CD14-positive monocyte (primary cell): Measurements from ENCODE around the gene NAA40. TPM values are rescaled to one million over a fixed set of nuclear protein-coding genes. Genes with fewer than 3 reads are reported as not detected.
A peak's percentile ranks its signal among the peaks of the same experiment; 100 is the strongest.

Experiments
- DNase-seq, 3 donors: peaks; one replicate each; pipeline ENCODE4 v3.0.0-alpha.2; 2011 to 2022
- H2AFZ ChIP-seq: 2 replicates; pipeline ENCODE4 v1.6.0; 2012; ENCODE audit warnings: mild to moderate bottlenecking, low read depth, low read length, inconsistent platforms; ENCODE audit not compliant: insufficient read depth, poor library complexity, severe bottlenecking
- H3K27ac ChIP-seq, 2 donors: 1 replicate in 1 of 2; 2 replicates in 1 of 2; pipeline ENCODE4 v1.5.1; 2012 to 2013; ENCODE audit warnings: low read length in 2 of 2, control low read depth in 1 of 2, inconsistent platforms in 1 of 2, low read depth in 1 of 2, mild to moderate bottlenecking in 1 of 2
- H3K27me3 ChIP-seq, 2 donors: one replicate each; pipeline versions ENCODE4 v1.6.0 to v1.6.1; 2011 to 2013; ENCODE audit warnings: low read length in 2 of 2; ENCODE audit not compliant: control insufficient read depth in 2 of 2, insufficient read depth in 2 of 2
- H3K36me3 ChIP-seq, 2 donors: replicated peaks in 1 of 2; 1 replicate in 1 of 2; 2 replicates in 1 of 2; pipeline versions ENCODE4 v1.5.1 to v1.6.1; 2012 to 2013; ENCODE audit warnings: low read length in 2 of 2, control low read depth in 1 of 2, inconsistent platforms in 1 of 2, mild to moderate bottlenecking in 1 of 2; ENCODE audit not compliant: insufficient read depth in 2 of 2, control insufficient read depth in 1 of 2
- H3K4me1 ChIP-seq, 2 donors: 1 replicate in 1 of 2; 2 replicates in 1 of 2; pipeline versions ENCODE4 v1.5.1 to v1.6.1; 2012 to 2013; ENCODE audit warnings: low read length in 2 of 2, control low read depth in 1 of 2, inconsistent platforms in 1 of 2, mild to moderate bottlenecking in 1 of 2, moderate library complexity in 1 of 2; ENCODE audit not compliant: insufficient read depth in 2 of 2, control insufficient read depth in 1 of 2
- H3K4me2 ChIP-seq: replicated peaks from 2 replicates; pipeline ENCODE3; 2012; ENCODE audit warnings: low read length, moderate library complexity, mild to moderate bottlenecking; ENCODE audit not compliant: poor library complexity, severe bottlenecking; ENCODE audit errors: extremely low read depth
- H3K4me3 ChIP-seq, 3 experiments: fragments of 200-600 bp in 1 of 3; sonication (generic) in 1 of 3; replicated peaks in 1 of 3; 1 replicate in 2 of 3; 2 replicates in 1 of 3; pipeline ENCODE4 v1.5.1; 2011 to 2013; ENCODE audit warnings: low read length in 3 of 3, mild to moderate bottlenecking in 3 of 3, control low read depth in 2 of 3, low read depth in 2 of 3, inconsistent platforms in 1 of 3, moderate library complexity in 1 of 3
- H3K79me2 ChIP-seq: 2 replicates; pipeline ENCODE4 v1.6.0; 2012; ENCODE audit warnings: mild to moderate bottlenecking, control low read depth, inconsistent platforms, low read length, moderate library complexity; ENCODE audit not compliant: insufficient read depth
- H3K9ac ChIP-seq: 2 replicates; pipeline ENCODE4 v1.6.0; 2017; ENCODE audit warnings: low read length, mild to moderate bottlenecking; ENCODE audit not compliant: insufficient read depth, poor library complexity, severe bottlenecking
- H3K9me3 ChIP-seq, 2 donors: replicated peaks in 1 of 2; 1 replicate in 1 of 2; 2 replicates in 1 of 2; pipeline versions ENCODE4 v1.5.1 to v1.6.1; 2012 to 2013; ENCODE audit warnings: low read length in 2 of 2, control low read depth in 1 of 2; ENCODE audit not compliant: control insufficient read depth in 1 of 2, insufficient read depth in 1 of 2
- H4K20me1 ChIP-seq: 2 replicates; pipeline ENCODE4 v1.6.0; 2012; ENCODE audit warnings: mild to moderate bottlenecking, low read length, control low read depth, moderate library complexity; ENCODE audit not compliant: insufficient read depth
- H3K27ac Mint-ChIP-seq, 7 donors: one replicate each; pipeline ENCODE4 v1.8.0; 2020; ENCODE audit warnings: mild to moderate bottlenecking in 7 of 7, mixed read lengths in 7 of 7, moderate library complexity in 6 of 7, inconsistent platforms in 2 of 7
- H3K27me3 Mint-ChIP-seq, 3 donors: one replicate each; pipeline ENCODE4 v1.8.0; 2021 to 2022; ENCODE audit warnings: low read depth in 3 of 3, mild to moderate bottlenecking in 3 of 3, mixed read lengths in 3 of 3, moderate library complexity in 3 of 3, inconsistent platforms in 1 of 3
- H3K36me3 Mint-ChIP-seq, 2 donors: one replicate each; pipeline ENCODE4 v1.8.0; 2020; ENCODE audit warnings: mixed read lengths in 2 of 2, inconsistent platforms in 1 of 2, mild to moderate bottlenecking in 1 of 2
- H3K4me1 Mint-ChIP-seq: one replicate; pipeline ENCODE4 v1.8.0; 2020; ENCODE audit warnings: mild to moderate bottlenecking, mixed read lengths
- H3K4me3 Mint-ChIP-seq, 2 donors: one replicate each; pipeline ENCODE4 v1.8.0; 2020; ENCODE audit warnings: mild to moderate bottlenecking in 2 of 2, mixed read lengths in 2 of 2, moderate library complexity in 1 of 2
- H3K9me3 Mint-ChIP-seq, 7 donors: one replicate each; pipeline ENCODE4 v1.8.0; 2020 to 2022; ENCODE audit warnings: mixed read lengths in 7 of 7, mild to moderate bottlenecking in 6 of 7, moderate library complexity in 6 of 7, inconsistent platforms in 2 of 7
- WGBS: methylation state at CpG from one replicate; pipeline ENCODE4 v1.1.5; 2013; ENCODE audit warnings: missing lambda C conversion rate; ENCODE audit not compliant: insufficient coverage; 5-methylcytosine and 5-hydroxymethylcytosine counted together
- intact Hi-C, 2 donors: fragments of 100-400 bp; cut with micrococcal nuclease; formaldehyde crosslinking; loops; one replicate each; pipeline versions ENCODE4 v1.15.0 to v1.15.1; 2023
- polyA plus RNA-seq, 3 donors: library from polyadenylated mRNA; depleted of rRNA in 1 of 3; unstranded in 2 of 3; stranded (reverse) in 1 of 3; fragments of 300-500 nt in 2 of 3; fragments of >200 nt in 1 of 3; fragmentation: Illumina TruSeq in 2 of 3; gene quantifications; 1 replicate in 2 of 3; 2 replicates in 1 of 3; pipeline ENCODE4 v1.2.3, GENCODE V29; 2012 to 2021
- TF ChIP-seq, protein P1 (sequence below): fragments of 200-600 bp; IDR thresholded peaks from one replicate; pipeline ENCODE4 v1.8.0; 2022; ENCODE audit warnings: antibody characterized with exemption, mild to moderate bottlenecking

Gene NAA40
- polyA plus RNA-seq, 3 donors = 1.5 to 14.5 (median 1.6) TPM

DNA sequence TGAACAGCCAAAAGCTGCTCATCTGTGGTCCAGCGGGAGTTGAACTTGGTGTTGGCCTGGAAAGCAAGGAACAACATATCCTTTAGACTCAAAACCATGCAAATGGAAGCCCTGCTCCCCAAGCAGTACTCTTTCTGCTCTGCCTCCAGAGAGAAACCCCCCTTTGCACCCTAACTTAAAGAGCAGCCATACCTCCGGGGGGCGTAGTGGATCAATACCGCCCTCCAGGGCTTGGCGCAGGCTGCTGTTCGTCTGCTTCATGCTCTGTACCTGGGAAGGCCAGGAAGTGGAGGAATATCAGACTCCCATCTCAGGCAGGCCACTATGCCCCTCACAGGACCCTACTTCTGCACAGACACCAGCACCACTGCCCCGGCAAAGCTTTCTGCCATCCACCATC is 26.1 kb upstream of the NAA40 start:
- no peak overlapping the region for H3K9ac ChIP-seq
- H3K27ac Mint-ChIP-seq = peak overlapping the region in 2 of 7 donors; percentile 20 to 27

DNA sequence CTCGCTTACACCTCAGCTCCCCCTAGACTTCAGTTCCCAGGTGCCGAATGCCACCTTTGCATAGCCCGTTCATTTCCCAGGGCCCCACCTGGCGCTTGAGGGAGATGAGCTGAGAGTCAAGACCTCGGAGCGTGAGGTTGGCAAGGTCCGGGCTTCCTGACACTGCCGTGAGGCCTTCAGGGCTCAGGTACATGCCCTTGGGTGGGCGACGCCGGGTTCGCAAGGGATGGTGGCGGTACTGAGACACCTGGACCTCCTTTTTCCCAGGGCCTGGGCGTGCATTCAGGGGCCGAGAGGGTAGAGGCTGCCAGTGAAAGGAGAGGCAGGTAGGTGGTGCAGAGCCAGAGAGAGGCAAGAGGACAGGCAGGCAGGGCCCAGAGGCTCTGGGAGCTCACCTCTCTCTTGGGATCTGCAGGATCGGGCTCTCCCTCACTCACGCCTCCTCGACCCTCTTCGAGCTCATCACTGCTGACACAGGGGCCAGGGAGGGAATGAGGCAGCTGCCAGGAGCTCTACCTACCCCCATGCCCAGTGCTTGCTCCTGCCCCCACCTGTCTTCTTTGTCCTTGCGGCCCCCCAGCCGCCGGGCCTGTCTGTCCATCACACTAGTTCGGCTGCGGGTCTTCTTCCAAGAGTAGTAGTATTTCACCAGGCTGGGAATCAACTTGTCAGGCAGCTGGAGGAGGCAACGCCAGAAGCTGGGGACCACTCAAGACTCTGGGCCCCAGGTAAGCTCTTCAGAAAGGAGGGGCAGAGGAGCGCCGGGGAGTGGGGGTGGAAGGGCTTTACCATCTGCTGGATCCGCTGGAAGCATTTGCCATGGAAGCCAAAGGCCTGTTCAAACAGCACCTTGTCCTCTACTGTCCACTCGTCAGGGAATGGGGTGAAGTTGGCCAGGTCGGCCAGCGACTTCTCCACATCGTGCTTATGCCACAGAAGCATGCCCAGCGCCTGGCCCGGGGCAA is 24.7 kb upstream of the NAA40 start:
- Mint-ChIP-seq H3K4me3 (no peak overlapping the region), H3K27ac (peak overlapping the region in 2 of 7 donors; percentile 60 to 77), H3K36me3 (peaks cover 4 to 16% of the 10 kb centered on the region in 2 donors), H3K27me3 (peaks cover 27 to 51% (median 39%) of the 10 kb centered on the region in 3 donors), H3K9me3 (peaks cover 0 to 9% (median 2%) of the 10 kb centered on the region in 7 donors), H3K4me1 (peaks cover 17% of the 10 kb centered on the region)
- peaks cover 13 to 16% of the 10 kb centered on the region in 2 donors for H3K36me3 ChIP-seq
- no peak for DNase-seq
- 98% methylated on average over 31 of the region's 34 CpGs for WGBS
- TF ChIP-seq, protein P1, sequence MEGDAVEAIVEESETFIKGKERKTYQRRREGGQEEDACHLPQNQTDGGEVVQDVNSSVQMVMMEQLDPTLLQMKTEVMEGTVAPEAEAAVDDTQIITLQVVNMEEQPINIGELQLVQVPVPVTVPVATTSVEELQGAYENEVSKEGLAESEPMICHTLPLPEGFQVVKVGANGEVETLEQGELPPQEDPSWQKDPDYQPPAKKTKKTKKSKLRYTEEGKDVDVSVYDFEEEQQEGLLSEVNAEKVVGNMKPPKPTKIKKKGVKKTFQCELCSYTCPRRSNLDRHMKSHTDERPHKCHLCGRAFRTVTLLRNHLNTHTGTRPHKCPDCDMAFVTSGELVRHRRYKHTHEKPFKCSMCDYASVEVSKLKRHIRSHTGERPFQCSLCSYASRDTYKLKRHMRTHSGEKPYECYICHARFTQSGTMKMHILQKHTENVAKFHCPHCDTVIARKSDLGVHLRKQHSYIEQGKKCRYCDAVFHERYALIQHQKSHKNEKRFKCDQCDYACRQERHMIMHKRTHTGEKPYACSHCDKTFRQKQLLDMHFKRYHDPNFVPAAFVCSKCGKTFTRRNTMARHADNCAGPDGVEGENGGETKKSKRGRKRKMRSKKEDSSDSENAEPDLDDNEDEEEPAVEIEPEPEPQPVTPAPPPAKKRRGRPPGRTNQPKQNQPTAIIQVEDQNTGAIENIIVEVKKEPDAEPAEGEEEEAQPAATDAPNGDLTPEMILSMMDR = no peak
- H4K20me1 ChIP-seq = peaks cover 61% of the 10 kb centered on the region
- H3K79me2 ChIP-seq = no peaks in the 10 kb centered on the region
- no peak overlapping the region for H3K4me2 ChIP-seq
- H3K27me3 ChIP-seq = peaks cover 18 to 43% of the 10 kb centered on the region in 2 donors
- H2AFZ ChIP-seq = no peak overlapping the region
- H3K9ac ChIP-seq = no peak overlapping the region
- intact Hi-C loops = no loop called here
- H3K9me3 ChIP-seq = no peaks in the 10 kb centered on the region
- H3K4me1 ChIP-seq = peaks cover 26 to 32% of the 10 kb centered on the region in 2 donors
- no peak overlapping the region for H3K27ac ChIP-seq
- H3K4me3 ChIP-seq = no peak overlapping the region

More for the DNA sequence above, 26.1 kb upstream of the NAA40 start:
- H3K9me3 ChIP-seq = no peaks in the 10 kb centered on the region
- H3K4me1 ChIP-seq = peaks cover 16 to 17% of the 10 kb centered on the region in 2 donors
- H2AFZ ChIP-seq = no peak overlapping the region
- TF ChIP-seq, protein P1 = no peak
- H3K27ac ChIP-seq = no peak overlapping the region
- H3K4me3 ChIP-seq = no peak overlapping the region
- H3K27me3 Mint-ChIP-seq = peaks cover 18 to 36% (median 27%) of the 10 kb centered on the region in 3 donors
- no peak overlapping the region for H3K4me2 ChIP-seq
- intact Hi-C loops = no loop called here
- peaks cover 74% of the 10 kb centered on the region for H4K20me1 ChIP-seq
- peaks cover 12 to 30% of the 10 kb centered on the region in 2 donors for H3K36me3 Mint-ChIP-seq
- H3K27me3 ChIP-seq = peaks cover 10 to 29% of the 10 kb centered on the region in 2 donors
- peaks cover 27 to 31% of the 10 kb centered on the region in 2 donors for H3K36me3 ChIP-seq
- peaks cover 9% of the 10 kb centered on the region for H3K4me1 Mint-ChIP-seq
- H3K9me3 Mint-ChIP-seq = peaks cover 0 to 6% (median 1%) of the 10 kb centered on the region in 7 donors
- WGBS = no CpG with 5 or more reads among the region's 7 CpGs
- no peak for DNase-seq
- H3K79me2 ChIP-seq = no peaks in the 10 kb centered on the region
- no peak overlapping the region for H3K4me3 Mint-ChIP-seq
